Neuronal stem cell (in vitro differentiated cells): ENCODE data around the gene PACRG.

Experiments used
- DNase-seq: peaks from one replicate; pipeline ENCODE4 v3.0.0-alpha.2; 2013; ENCODE audit warnings: low spot score
- H2AFZ ChIP-seq: one replicate; pipeline ENCODE4 v1.6.1; 2013; ENCODE audit warnings: mild to moderate bottlenecking, low read length, inconsistent platforms
- H2AK5ac ChIP-seq: 2 replicates; pipeline ENCODE4 v1.6.1; 2013; ENCODE audit warnings: low read depth, mild to moderate bottlenecking, inconsistent platforms, low read length, moderate library complexity, mixed read lengths
- H2BK120ac ChIP-seq: 2 replicates; pipeline ENCODE4 v1.6.1; 2013; ENCODE audit warnings: low read depth, mild to moderate bottlenecking, inconsistent platforms, low read length, moderate library complexity, mixed read lengths
- H2BK12ac ChIP-seq: one replicate; pipeline ENCODE4 v1.6.1; 2013; ENCODE audit warnings: low read length, inconsistent platforms
- H2BK15ac ChIP-seq: 2 replicates; pipeline ENCODE4 v1.6.1; 2013; ENCODE audit warnings: mild to moderate bottlenecking, low read length, inconsistent platforms, mixed read lengths
- H2BK5ac ChIP-seq: one replicate; pipeline ENCODE4 v1.6.1; 2013; ENCODE audit warnings: inconsistent platforms, mild to moderate bottlenecking, low read length, moderate library complexity
- H3K14ac ChIP-seq: one replicate; pipeline ENCODE4 v1.6.1; 2013; ENCODE audit warnings: low read length, inconsistent platforms
- H3K18ac ChIP-seq: 2 replicates; pipeline ENCODE4 v1.6.1; 2013; ENCODE audit warnings: low read length, inconsistent platforms
- H3K23ac ChIP-seq: 2 replicates; pipeline ENCODE4 v1.6.1; 2013; ENCODE audit warnings: low read depth, mild to moderate bottlenecking, mixed read lengths, low read length, inconsistent platforms; ENCODE audit not compliant: poor library complexity
- H3K27ac ChIP-seq: replicated peaks from 3 replicates; pipeline ENCODE4 v1.5.1; 2013; ENCODE audit warnings: low read length, inconsistent platforms
- H3K27me3 ChIP-seq, 3 experiments: 2 replicates each; pipeline ENCODE4 v1.6.1; 2013; ENCODE audit warnings: low read length in 3 of 3, mild to moderate bottlenecking in 2 of 3, inconsistent platforms in 1 of 3, low read depth in 1 of 3, mixed read lengths in 1 of 3, moderate library complexity in 1 of 3; ENCODE audit not compliant: control insufficient read depth in 3 of 3, insufficient read depth in 3 of 3
- H3K36me3 ChIP-seq, 2 donors: replicated peaks in 1 of 2; 2 replicates each; pipeline ENCODE4 v1.6.1; 2013; ENCODE audit warnings: low read length in 2 of 2; ENCODE audit not compliant: control insufficient read depth in 2 of 2, insufficient read depth in 2 of 2
- H3K4ac ChIP-seq: 2 replicates; pipeline ENCODE4 v1.6.1; 2013; ENCODE audit warnings: inconsistent platforms, mild to moderate bottlenecking, low read length, moderate library complexity
- H3K4me1 ChIP-seq, 2 donors: 1 replicate in 1 of 2; 2 replicates in 1 of 2; pipeline ENCODE4 v1.6.1; 2013; ENCODE audit warnings: low read length in 2 of 2, low read depth in 1 of 2; ENCODE audit not compliant: control insufficient read depth in 2 of 2, insufficient read depth in 1 of 2
- H3K4me2 ChIP-seq: one replicate; pipeline ENCODE4 v1.6.1; 2013; ENCODE audit warnings: mild to moderate bottlenecking, low read length, inconsistent platforms; ENCODE audit not compliant: insufficient read depth, poor library complexity, severe bottlenecking
- H3K4me3 ChIP-seq, 2 donors: 2 replicates each; pipeline ENCODE4 v1.5.1; 2013; ENCODE audit warnings: low read length in 2 of 2, mild to moderate bottlenecking in 2 of 2, inconsistent platforms in 1 of 2, moderate library complexity in 1 of 2
- H3K79me1 ChIP-seq: one replicate; pipeline ENCODE4 v1.6.1; 2013; ENCODE audit warnings: low read depth, mild to moderate bottlenecking, inconsistent platforms, low read length, moderate library complexity
- H3K9ac ChIP-seq: one replicate; pipeline ENCODE4 v1.6.1; 2013; ENCODE audit warnings: mild to moderate bottlenecking, low read depth, low read length, inconsistent platforms; ENCODE audit not compliant: poor library complexity
- H3K9me3 ChIP-seq, 2 donors: replicated peaks in 1 of 2; 2 replicates each; pipeline versions ENCODE3 to v1.6.1; 2013; ENCODE audit warnings: low read length in 2 of 2, mild to moderate bottlenecking in 2 of 2, inconsistent platforms in 1 of 2, low read depth in 1 of 2, mixed read lengths in 1 of 2, moderate library complexity in 1 of 2; ENCODE audit not compliant: control insufficient read depth in 2 of 2, insufficient read depth in 1 of 2
- H4K8ac ChIP-seq: one replicate; pipeline ENCODE4 v1.6.1; 2013; ENCODE audit warnings: low read depth, mild to moderate bottlenecking, inconsistent platforms, low read length, moderate library complexity
- H4K91ac ChIP-seq: one replicate; pipeline ENCODE4 v1.6.1; 2013; ENCODE audit warnings: low read length, low read depth, mild to moderate bottlenecking, inconsistent platforms; ENCODE audit not compliant: poor library complexity
- WGBS, 2 donors: extraction: QIAGEN DNeasy Blood & Tissue Kit; methylation state at CpG; one replicate each; pipeline ENCODE4 v1.1.7; 2013; ENCODE audit warnings: missing lambda C conversion rate in 2 of 2, mixed read lengths in 1 of 2; ENCODE audit not compliant: insufficient read length in 2 of 2, insufficient replicate concordance in 1 of 2; ENCODE audit errors: extremely low coverage in 2 of 2; 5-methylcytosine and 5-hydroxymethylcytosine counted together

Gene PACRG

DNA sequence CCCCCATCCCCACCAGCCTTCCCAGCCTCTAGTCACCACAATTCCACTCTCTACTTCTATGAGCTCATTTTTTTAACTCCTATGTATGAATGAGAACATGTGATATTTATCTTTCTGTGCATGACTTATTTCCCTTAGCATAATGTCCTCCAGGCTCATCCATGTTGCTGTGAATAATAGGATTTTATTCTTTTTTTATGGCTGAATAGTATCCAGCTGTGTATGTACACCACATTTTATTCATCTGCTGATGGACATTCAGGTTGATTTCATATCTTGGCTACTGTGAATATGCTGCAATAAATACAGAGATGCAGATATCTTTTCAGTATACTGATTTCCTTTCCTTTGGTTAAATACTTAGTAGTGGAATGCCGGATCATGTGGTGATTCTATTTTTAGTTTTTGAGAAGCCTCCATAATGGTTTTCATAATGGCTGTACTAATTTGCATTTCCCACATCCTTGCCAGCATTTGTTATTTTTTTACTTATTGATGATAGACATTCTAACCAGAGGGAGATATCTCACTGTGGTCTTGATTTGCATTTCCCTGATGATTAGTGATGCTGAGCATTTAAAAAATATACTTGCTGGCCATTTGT lies 194.9 kb downstream of the PACRG start:
- H3K27me3 ChIP-seq = no peaks in the 10 kb centered on the region
- no peak overlapping the region for H2AFZ ChIP-seq
- no peak overlapping the region for H3K14ac ChIP-seq
- no peak overlapping the region for H2BK120ac ChIP-seq
- H2AK5ac ChIP-seq = no peak overlapping the region
- no peaks in the 10 kb centered on the region for H3K79me1 ChIP-seq
- H3K9ac ChIP-seq = no peak overlapping the region
- no peak overlapping the region for H4K91ac ChIP-seq
- H3K9me3 ChIP-seq = peaks cover 0 to 9% of the 10 kb centered on the region in 2 donors
- H2BK15ac ChIP-seq = no peak overlapping the region
- no peak overlapping the region for H3K27ac ChIP-seq
- H3K4ac ChIP-seq = no peak overlapping the region
- H2BK12ac ChIP-seq = no peak overlapping the region
- no CpG with 5 or more reads among the region's 1 CpG for WGBS, 2 donors
- H3K4me2 ChIP-seq = no peak overlapping the region
- H3K4me1 ChIP-seq = no peaks in the 10 kb centered on the region
- no peaks in the 10 kb centered on the region for H3K36me3 ChIP-seq
- H2BK5ac ChIP-seq = no peak overlapping the region
- H3K23ac ChIP-seq = no peak overlapping the region
- no peak overlapping the region for H3K18ac ChIP-seq
- no peak overlapping the region for H3K4me3 ChIP-seq
- no peak for DNase-seq
- no peak overlapping the region for H4K8ac ChIP-seq

DNA sequence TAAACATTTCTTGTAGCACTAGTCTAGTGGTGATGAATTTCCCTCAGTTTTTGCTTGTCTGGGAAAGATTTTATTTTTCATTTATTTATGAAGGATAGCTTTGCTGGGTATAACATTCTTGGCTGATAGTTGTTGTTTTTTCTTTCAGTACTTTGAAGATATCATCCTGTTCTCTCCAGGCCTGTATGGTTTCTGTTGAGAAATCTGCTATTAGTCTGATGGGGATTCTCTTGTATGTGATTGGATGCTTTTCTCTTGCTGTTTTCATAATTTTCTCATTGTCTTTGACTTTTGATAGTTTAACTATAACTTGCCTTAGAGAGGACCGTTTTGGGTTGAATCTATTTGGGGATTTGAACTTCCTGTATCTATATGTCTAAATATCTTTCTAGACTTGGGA lies 207.1 kb downstream of the PACRG start:
- H4K91ac ChIP-seq = no peak overlapping the region
- no peak overlapping the region for H3K14ac ChIP-seq
- H3K4me2 ChIP-seq = no peak overlapping the region
- H2BK120ac ChIP-seq = no peak overlapping the region
- no peaks in the 10 kb centered on the region for H3K27me3 ChIP-seq
- H2BK12ac ChIP-seq = no peak overlapping the region
- no peak for DNase-seq
- H3K36me3 ChIP-seq = no peaks in the 10 kb centered on the region
- H3K4me3 ChIP-seq = no peak overlapping the region
- H2BK5ac ChIP-seq = no peak overlapping the region
- no CpG with 5 or more reads among the region's 1 CpG for WGBS, 2 donors
- no peaks in the 10 kb centered on the region for H3K79me1 ChIP-seq
- H4K8ac ChIP-seq = no peak overlapping the region
- H3K18ac ChIP-seq = no peak overlapping the region
- peaks cover 3 to 10% of the 10 kb centered on the region in 2 donors for H3K9me3 ChIP-seq
- H2AFZ ChIP-seq = no peak overlapping the region
- H3K4ac ChIP-seq = no peak overlapping the region
- H2AK5ac ChIP-seq = no peak overlapping the region
- H3K23ac ChIP-seq = no peak overlapping the region
- H2BK15ac ChIP-seq = no peak overlapping the region
- no peaks in the 10 kb centered on the region for H3K4me1 ChIP-seq
- H3K9ac ChIP-seq = no peak overlapping the region
- H3K27ac ChIP-seq = no peak overlapping the region

DNA sequence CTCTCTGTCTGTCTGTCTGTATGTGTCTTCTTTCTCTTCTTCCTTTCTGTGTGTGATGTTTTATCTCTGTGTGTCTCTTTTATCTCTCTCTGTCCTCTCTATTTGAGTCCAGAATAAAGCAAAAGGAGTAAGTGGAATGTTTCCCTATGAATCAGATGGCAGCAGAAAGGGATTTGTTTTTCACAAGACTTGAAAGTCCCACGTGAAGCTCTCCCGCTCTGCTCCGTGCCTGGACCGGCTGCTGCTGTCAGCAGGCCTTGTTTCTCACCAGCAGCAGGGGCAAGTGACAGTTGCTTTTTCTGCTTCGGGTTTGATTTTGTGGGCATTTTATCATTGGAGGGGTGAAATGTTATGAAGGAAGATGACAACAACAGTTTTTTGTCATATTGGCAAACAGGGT lies 212.7 kb downstream of the PACRG start:
- Histone ChIP-seq H3K4me2 (no peak overlapping the region), H3K27me3 (no peaks in the 10 kb centered on the region), H3K79me1 (no peaks in the 10 kb centered on the region), H3K9me3 (peaks cover 5 to 13% of the 10 kb centered on the region in 2 donors), H3K4me1 (peaks cover 2% of the 10 kb centered on the region in 2 donors), H3K23ac (no peak overlapping the region), H3K27ac (no peak overlapping the region), H3K9ac (no peak overlapping the region), H2AK5ac (no peak overlapping the region), H2BK120ac (no peak overlapping the region), H4K91ac (no peak overlapping the region), H3K4me3 (no peak overlapping the region), H3K36me3 (no peaks in the 10 kb centered on the region), H3K4ac (no peak overlapping the region), H3K18ac (no peak overlapping the region), H2BK15ac (no peak overlapping the region), H4K8ac (no peak overlapping the region), H3K14ac (no peak overlapping the region), H2BK5ac (no peak overlapping the region), H2AFZ (no peak overlapping the region), H2BK12ac (no peak overlapping the region)
- no peak for DNase-seq
- no CpG with 5 or more reads among the region's 5 CpGs for WGBS, 2 donors

DNA sequence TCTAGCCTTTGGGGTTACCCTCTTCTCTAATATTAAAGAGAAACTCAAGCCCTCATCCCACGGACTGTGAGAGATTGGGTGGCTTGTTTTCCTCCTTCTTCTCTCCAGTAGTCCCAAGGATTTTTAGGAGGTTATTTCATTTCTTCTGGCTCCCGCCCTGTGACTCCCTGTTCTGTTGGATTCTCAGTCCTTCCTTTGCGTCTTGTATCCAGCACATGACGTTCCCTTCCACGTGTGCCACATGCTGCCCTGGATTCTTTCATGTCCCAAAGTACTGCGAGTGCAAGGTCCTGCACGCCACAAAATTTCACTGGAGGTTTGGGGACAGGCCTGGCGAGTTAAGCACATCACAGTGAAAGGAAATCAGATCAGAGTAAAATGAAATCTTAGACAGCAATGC lies 213.4 kb downstream of the PACRG start:
- Histone ChIP-seq H3K27ac (no peak overlapping the region), H4K8ac (no peak overlapping the region), H3K18ac (no peak overlapping the region), H2BK15ac (no peak overlapping the region), H3K4me3 (no peak overlapping the region), H2AK5ac (no peak overlapping the region), H3K4ac (no peak overlapping the region), H3K4me1 (peaks cover 2% of the 10 kb centered on the region in 2 donors), H4K91ac (no peak overlapping the region), H3K9me3 (peaks cover 5 to 8% of the 10 kb centered on the region in 2 donors), H2BK120ac (no peak overlapping the region), H2AFZ (no peak overlapping the region), H2BK12ac (no peak overlapping the region), H3K79me1 (no peaks in the 10 kb centered on the region), H3K9ac (no peak overlapping the region), H3K36me3 (no peaks in the 10 kb centered on the region), H3K4me2 (no peak overlapping the region), H2BK5ac (no peak overlapping the region), H3K23ac (no peak overlapping the region), H3K27me3 (no peaks in the 10 kb centered on the region), H3K14ac (no peak overlapping the region)
- WGBS, 2 donors = no CpG with 5 or more reads among the region's 8 CpGs
- DNase-seq = no peak
